Right atrium auricular region (tissue), 2 donors: ENCODE data around the gene SLC39A12. TPM values are rescaled to one million over a fixed set of nuclear protein-coding genes. Genes with fewer than 3 reads are reported as not detected.

Experiments used
- DNase-seq: peaks from one replicate; pipeline ENCODE4 v3.0.0-alpha.2; 2019; ENCODE audit warnings: low spot score
- H3K27ac ChIP-seq, 2 donors: fragments of 200-600 bp; sonication (generic); 1 replicate in 1 of 2; 2 replicates in 1 of 2; pipeline ENCODE4 v1.5.1; 2016 to 2019
- H3K27me3 ChIP-seq, 2 donors: fragments of 200-600 bp; sonication (generic); one replicate each; pipeline versions ENCODE4 v1.5.1 to v1.6.0; 2017 to 2019
- H3K36me3 ChIP-seq: fragments of 200-600 bp; sonication (generic); one replicate; pipeline ENCODE4 v1.5.1; 2016
- H3K4me1 ChIP-seq, 2 donors: fragments of 200-600 bp; sonication (generic); one replicate each; pipeline versions ENCODE4 v1.5.1 to v1.6.0; 2017 to 2019
- H3K4me3 ChIP-seq, 2 donors: fragments of 200-600 bp; sonication (generic); 1 replicate in 1 of 2; 2 replicates in 1 of 2; pipeline ENCODE4 v1.5.1; 2017 to 2019; ENCODE audit warnings: mild to moderate bottlenecking in 1 of 2, moderate library complexity in 1 of 2
- H3K9me3 ChIP-seq, 2 donors: fragments of 200-600 bp; sonication (generic); one replicate each; pipeline ENCODE4 v1.5.1; 2019
- CTCF ChIP-seq, 2 donors: fragments of 200-600 bp; sonication (generic); IDR thresholded peaks; one replicate each; pipeline ENCODE4 v1.5.1; 2019; ENCODE audit warnings: antibody characterized with exemption in 2 of 2
- total RNA-seq, 2 donors: library from RNA; depleted of rRNA; stranded (reverse); fragments of >200 nt; gene quantifications; one replicate each; pipeline ENCODE4 v1.1.0, GENCODE V29; 2016

The SLC39A12 gene
- total RNA-seq, 2 donors from 2014 or later, result not detected

DNA sequence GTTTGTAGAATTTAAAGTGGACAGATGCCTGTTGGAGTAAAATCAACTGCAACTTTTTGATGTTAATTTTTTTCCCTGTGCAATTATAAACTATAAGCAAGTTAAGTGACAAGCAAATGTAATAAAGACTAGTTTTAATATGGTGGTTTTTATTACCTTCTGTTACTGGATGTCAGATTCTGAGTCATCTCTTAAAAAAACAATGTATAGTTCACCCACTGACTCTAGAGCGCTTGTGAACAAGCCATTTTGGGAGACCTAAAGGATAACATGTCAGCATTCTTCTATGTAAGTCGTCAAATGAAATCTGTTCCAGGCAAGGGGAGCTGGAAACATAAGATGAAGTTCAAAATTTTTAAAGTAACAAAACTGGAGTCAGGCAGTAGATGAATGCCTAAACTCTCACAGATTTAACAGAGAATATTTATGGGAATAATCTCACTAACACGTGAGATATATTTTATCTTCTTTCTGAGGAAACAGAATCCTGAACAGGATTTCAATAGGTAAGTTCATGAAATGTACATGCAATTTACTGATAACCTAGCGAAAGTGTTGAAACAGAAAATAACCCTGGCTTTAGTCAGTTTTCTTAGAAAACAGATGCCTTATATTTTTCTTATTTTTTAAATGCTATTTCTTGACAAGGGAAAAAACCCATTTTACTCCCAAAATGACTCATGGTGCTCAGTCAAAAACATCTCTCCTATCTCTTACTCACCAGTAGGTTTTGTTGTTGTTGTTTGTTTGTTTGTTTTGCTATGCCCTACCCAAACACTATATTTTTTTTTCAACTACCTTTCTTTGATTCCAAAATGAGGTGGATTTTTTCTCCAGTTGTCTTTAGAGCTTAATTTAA is 91.7 kb downstream of the SLC39A12 start:
- Histone ChIP-seq H3K36me3 (no peaks in the 10 kb centered on the region), H3K4me3 (no peak overlapping the region), H3K4me1 (no peaks in the 10 kb centered on the region), H3K27me3 (no peaks in the 10 kb centered on the region), H3K9me3 (no peaks in the 10 kb centered on the region), H3K27ac (no peak overlapping the region)
- no peak for TF ChIP-seq CTCF (IDR thresholded peaks at IDR 0.05)
- DNase-seq, result no peak

DNA sequence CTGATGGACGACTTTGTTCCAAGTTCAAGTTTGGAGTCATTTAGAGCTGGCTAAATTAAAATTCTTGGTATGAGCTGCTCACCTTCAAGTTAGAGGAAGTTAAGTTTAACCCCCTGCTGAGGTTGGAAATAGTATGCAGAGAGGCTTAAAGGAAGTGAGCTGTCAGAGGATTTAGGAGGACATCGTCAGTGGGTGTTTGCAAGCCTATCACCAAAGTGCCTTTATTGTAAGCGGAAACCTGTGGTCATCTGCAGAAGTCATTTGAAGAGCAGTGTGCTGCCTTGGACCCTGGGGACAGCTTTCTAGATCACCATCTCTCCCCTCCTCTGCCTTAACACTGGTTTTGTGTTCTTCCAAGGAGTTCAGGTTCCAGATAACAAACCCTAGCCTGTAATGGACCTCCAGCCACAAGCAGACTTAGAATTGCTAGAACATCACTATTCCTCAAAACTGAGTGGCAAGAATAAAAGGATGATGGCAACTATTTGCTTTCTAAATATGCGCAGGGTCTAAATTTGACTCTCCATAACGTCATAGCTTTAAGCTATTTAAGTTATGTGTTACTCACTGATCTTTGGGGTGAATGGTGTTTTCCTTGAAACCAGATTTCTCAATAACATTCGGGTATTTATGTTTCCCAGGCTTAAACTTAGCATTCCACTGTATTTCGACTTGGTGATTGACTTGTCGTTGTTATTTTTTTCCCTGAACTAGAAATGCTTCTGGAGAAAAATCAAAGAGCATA is 93.4 kb downstream of the SLC39A12 start:
- Histone ChIP-seq H3K9me3 (no peaks in the 10 kb centered on the region), H3K4me1 (no peaks in the 10 kb centered on the region)

GRCh38 chr10:18056583-18056982 is 104.9 kb downstream of the SLC39A12 start:
- no peaks in the 10 kb centered on the region for H3K9me3 ChIP-seq
- no peak overlapping the region for H3K27ac ChIP-seq
- no peak for DNase-seq
- H3K36me3 ChIP-seq, result no peaks in the 10 kb centered on the region
- no peaks in the 10 kb centered on the region for H3K27me3 ChIP-seq
- TF ChIP-seq CTCF (IDR thresholded peaks at IDR 0.05), result no peak
- no peak overlapping the region for H3K4me3 ChIP-seq
- H3K4me1 ChIP-seq, result no peaks in the 10 kb centered on the region

More for the DNA sequence above, 93.4 kb downstream of the SLC39A12 start:
- no peak for DNase-seq
- Histone ChIP-seq H3K27ac (no peak overlapping the region), H3K36me3 (no peaks in the 10 kb centered on the region), H3K27me3 (no peaks in the 10 kb centered on the region), H3K4me3 (no peak overlapping the region)
- no peak for TF ChIP-seq CTCF (IDR thresholded peaks at IDR 0.05)

DNA sequence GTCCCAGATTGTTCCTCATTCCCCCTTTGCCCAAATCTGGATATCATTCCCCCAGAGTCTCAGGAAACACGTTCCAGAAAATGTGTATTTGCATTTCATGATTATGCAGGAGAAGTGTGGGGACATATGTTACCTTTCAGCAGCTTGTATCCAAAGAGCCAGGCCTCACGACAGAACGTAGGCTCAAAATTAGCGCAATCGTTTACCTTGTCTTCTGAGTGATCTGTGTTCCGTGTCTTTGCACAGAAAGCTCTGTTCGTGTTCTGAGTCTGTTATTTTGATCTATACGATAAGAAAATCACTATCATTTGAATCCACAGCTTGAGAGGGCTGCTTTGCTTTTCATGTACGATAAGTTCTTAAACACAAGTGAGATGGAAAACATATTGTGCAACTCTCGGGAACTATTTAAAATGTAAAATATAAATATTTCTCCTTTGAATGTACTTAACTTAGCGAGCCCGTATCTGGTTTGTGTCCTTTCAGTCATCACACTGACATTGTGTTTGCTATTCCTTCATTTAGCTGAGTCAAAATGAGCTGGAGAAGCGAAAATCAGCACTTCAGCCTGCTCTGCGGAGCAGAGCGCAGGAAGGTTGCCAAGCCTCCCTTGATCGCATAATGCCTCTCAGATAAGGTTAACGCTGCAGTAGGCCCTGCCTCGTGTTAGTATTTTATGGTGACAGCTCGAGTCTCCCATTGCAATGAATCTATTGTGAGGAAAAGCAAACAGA is 108.3 kb downstream of the SLC39A12 start:
- Histone ChIP-seq H3K27me3 (no peaks in the 10 kb centered on the region), H3K4me3 (no peak overlapping the region), H3K36me3 (no peaks in the 10 kb centered on the region), H3K9me3 (no peaks in the 10 kb centered on the region), H3K4me1 (no peaks in the 10 kb centered on the region), H3K27ac (peak overlapping the region; percentile 26 to 35)
- DNase-seq, result no peak
- no peak for TF ChIP-seq CTCF (IDR thresholded peaks at IDR 0.05)

DNA sequence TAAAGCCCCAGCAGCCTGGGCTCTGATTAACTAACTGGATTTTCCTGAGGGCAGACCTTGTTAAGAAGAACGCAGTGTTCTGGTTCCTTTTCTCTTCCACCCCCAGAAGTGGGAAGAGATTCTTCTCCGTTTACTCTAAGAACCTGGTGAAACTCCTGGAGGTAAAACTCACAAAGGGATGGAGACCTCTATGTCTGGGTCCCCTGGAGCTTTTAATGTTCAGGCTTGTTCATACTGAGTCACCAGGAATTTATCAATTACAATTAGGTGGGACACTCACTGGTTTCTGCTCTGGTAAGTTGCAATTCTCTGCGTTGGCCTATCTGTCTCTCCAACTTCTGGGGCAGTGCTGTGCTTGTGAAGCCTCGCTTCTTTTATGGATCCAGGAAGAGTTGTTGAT is 115.2 kb downstream of the SLC39A12 start:
- no peak overlapping the region for H3K4me3 ChIP-seq

More for the DNA sequence above, 115.2 kb downstream of the SLC39A12 start:
- H3K4me1 ChIP-seq, result no peaks in the 10 kb centered on the region
- no peaks in the 10 kb centered on the region for H3K9me3 ChIP-seq
- H3K36me3 ChIP-seq, result no peaks in the 10 kb centered on the region
- no peak for TF ChIP-seq CTCF (IDR thresholded peaks at IDR 0.05)
- DNase-seq, result no peak
- no peaks in the 10 kb centered on the region for H3K27me3 ChIP-seq
- H3K27ac ChIP-seq, result no peak overlapping the region
